HG03521 (cell line): ENCODE measurements around the gene UBE2V1.
"Not testable (repeated sequence)": the region's sequence is repeated elsewhere in the genome, so short reads cannot be mapped to it uniquely, and the experiment has no call there.

Experiments
- ATAC-seq: cut with Tn5 transposase; IDR thresholded peaks from one replicate; pipeline ENCODE4 v1.9.1; 2021; ENCODE audit warnings: mild to moderate bottlenecking, moderate library complexity; ENCODE audit not compliant: unreplicated experiment

UBE2V1 gene

GRCh38 chr20:50066161-50066834 lies 46.7 kb downstream of the UBE2V1 start:
- no peak for ATAC-seq

DNA sequence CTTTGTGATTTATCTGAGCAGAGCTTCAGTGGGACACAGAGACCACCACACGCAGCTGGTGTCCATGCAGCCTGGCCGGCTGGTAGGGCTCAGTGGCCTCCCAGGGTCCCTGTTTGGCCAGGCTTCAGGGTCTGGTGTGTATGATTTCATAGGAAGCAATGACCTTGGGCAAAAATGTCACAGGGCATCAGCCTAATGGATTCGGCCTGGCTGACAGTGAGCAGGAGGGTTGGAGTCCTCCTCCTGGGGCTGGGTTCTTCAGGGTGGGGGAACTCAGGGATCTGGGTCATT lies 47.7 kb downstream of the UBE2V1 start:
- ATAC-seq: no peak

GRCh38 chr20:50063763-50064162 lies 49.2 kb downstream of the UBE2V1 start:
- ATAC-seq: not testable (repeated sequence)

DNA sequence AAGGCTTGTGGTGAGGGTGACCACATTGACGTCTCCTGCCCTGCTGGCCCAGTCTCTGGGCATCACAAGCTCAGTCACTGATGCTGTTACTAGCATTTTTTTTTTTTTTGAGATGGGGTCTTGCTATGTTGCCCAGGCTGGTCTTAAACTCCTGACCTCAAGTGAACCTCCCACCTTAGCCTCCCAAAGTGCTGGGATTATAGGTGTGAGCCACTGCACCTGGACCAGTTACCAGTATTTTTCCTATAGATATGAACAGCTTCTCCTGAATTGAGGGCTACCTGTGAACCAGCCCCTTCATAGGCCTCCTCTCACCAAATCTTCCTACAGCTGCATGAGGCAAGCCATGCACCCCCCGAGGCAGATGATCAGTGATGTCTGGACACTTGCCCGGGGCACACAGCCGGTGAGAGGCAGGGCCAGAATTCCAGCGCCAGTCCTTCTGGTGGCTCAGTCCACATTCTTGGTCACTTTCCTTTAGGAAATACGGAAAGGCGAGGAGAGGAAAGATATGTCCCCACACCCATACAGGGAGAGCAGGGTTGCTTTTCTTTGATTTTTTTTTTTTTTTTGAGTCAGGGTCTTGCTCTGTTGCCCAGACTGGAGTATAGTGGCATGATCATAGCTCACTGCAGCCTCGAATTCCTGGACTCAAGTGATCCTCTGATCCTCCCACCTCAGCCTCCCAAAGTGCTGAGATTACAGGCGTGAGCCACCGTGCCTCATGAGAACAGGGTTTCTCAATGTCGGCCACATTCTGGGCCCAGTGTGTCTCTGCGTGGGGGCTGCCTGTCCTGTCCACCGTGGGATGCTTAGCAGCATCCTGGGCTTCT lies 50.7 kb downstream of the UBE2V1 start:
- no peak for ATAC-seq

DNA sequence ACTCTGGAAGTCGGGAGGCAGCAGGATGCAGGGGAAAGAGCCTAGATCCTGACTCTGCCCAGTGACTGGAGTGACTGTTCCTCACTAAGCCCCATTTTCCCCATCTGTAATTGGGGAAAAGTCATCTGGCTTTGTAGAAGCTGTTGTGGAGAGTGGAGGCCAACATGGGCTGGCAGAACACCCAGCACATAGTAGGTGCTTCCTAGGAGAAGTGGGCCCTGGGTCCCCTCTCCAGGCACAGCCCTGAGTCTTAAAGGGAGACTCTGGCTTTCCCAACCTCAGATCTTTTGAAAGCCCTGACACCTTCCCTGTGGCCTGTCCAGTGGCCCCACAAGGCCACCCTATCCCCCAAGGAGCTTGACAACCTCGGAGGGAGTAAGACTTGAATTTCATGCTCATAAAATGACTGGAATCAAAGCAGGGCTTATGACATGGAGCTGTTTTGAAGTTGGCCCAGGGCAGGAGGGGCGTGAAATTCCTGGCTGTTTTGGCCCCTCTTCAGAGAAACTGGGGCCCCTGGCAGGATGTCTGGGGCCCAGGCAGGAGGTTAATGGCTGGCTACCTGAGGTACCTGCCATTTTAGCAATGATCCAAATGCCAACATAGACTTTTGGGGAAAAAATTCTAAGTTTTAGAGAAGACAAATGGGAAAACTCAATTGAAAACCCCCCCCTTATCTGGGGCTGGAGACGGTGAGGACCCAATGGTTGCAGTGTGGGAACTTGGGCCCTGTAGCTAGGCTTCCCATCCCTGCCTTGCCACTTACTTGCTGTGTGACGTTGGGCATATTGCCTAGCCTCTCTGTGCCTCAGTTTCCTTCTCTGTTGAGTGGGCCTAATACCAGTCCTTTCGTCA lies 51.6 kb downstream of the UBE2V1 start:
- ATAC-seq: no peak

- ATAC-seq: no peak
Observed at GRCh38 chr20:50058662-50059402, 54.1 kb downstream of the UBE2V1 start.

DNA sequence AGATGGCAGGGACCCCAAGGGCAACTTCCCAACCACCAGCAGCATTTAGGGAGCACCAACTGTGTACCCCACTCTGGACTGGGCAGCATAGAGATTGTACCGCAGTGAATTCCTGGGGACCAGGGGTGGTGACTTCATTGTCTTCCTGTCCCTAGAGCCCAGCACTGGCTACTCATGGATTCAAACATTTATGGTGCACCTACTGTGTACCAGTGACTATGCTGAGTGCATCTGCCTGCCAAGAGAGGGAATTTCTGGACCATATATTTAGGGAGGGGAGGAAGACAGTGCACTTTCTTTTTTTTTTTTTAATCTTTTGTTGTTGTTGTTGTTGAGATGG lies 55.3 kb downstream of the UBE2V1 start:
- ATAC-seq: no peak

- ATAC-seq: no peak
Observed at GRCh38 chr20:50056951-50057713, 55.8 kb downstream of the UBE2V1 start.

GRCh38 chr20:50056408-50056926 lies 56.5 kb downstream of the UBE2V1 start:
- no peak for ATAC-seq

DNA sequence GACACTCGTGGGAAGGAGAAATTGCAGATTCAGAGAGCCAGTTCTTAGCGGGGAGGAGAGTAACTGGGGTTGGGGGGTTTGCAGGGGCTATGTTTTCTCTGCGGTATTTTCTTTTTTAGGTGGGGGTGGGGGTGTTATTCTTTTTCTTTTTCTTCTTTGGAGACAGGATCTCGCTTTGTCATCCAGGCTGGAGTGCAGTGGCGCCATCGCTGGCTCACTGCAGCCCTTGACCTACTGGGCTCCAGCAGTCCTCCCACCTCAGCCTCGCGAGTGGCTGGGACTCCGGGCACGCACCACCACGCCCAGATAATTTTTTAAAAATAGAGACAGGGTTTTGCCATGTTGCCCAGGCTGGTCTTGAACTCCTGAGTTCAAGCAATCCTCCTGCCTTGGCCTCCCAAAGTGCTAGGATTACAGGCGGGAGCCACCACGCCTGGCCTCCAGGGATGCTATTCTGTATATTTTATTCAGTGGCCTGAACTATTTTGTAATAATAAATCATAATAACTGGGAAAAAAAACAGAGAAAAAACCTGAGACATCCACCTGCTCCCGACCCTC lies 57.3 kb downstream of the UBE2V1 start:
- ATAC-seq: no peak

DNA sequence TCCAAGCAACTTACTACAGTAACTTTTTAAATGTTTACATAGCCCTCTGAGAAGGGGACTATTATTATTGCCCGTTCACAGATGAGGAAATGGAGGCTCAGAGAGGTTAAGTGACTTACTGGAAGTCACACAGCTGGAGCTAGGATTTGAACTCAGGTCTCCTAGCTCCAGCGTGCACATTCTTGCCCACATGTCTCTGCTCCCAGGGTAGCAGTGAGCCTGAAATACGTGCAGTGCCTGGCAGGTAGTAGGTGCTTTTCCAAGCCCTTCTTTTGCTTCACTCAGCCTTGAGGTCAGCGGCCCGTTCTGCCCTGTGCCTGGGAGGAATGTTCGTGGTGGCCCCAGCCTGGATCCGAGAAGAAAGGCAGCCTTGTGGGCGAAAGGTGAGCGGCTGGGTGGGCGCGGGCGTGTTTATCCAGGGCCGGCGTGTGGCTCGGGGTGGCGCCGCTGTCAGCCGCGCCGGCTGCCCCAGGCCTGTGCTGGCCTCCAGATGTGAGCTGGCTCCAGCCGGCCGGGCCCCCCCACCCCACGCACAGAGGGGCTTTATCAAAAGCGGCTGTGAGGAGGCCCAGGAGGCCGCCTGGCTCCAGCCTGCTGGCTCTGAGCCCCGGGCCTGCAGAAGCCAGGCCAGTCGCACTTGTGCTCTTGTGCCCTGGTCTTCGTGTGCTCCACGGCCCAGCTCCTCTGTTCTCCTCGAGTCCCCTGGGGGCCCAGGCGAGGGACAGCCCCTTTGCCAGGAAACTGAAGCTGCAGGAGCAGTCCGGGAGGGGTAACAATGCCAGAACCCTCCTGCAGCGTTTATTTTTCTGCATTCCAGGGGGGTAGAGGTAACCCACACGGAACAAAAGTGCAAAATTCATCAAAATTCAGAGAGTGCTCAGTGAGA lies 58.1 kb downstream of the UBE2V1 start:
- no peak for ATAC-seq

GRCh38 chr20:50054231-50054547 lies 58.8 kb downstream of the UBE2V1 start:
- ATAC-seq: no peak

- no peak for ATAC-seq
Observed at GRCh38 chr20:50053362-50054230, 59.4 kb downstream of the UBE2V1 start.

GRCh38 chr20:50052550-50053361 lies 60.2 kb downstream of the UBE2V1 start:
- ATAC-seq: no peak

GRCh38 chr20:50050660-50051308 lies 62.2 kb downstream of the UBE2V1 start:
- no peak for ATAC-seq

GRCh38 chr20:50050214-50050613 lies 62.7 kb downstream of the UBE2V1 start:
- no peak for ATAC-seq
